HepG2 (cell line): ENCODE measurements around the gene CNNM2. TPM values are rescaled to one million over a fixed set of nuclear protein-coding genes. Genes with fewer than 3 reads are reported as not detected.

ENCODE experiments used
- BRD4 ChIP-seq: sonication (generic); formaldehyde crosslinking; IDR thresholded peaks from 2 replicates; pipeline ENCODE4 v1.4.0; 2020; ENCODE audit warnings: missing genetic modification reagents
- CREB1 ChIP-seq, 2 experiments: fragments of 450-650 bp in 1 of 2; IDR thresholded peaks; 2 replicates each; pipeline ENCODE4 v1.6.1; 2016 to 2017; ENCODE audit warnings: control low read depth in 1 of 2, mild to moderate bottlenecking in 1 of 2, missing compliant biosample characterization in 1 of 2, missing genetic modification characterization in 1 of 2
- HOXD1 ChIP-seq: sonication (generic); formaldehyde crosslinking; IDR thresholded peaks from 2 replicates; pipeline ENCODE4 v1.5.0; 2020; ENCODE audit warnings: missing genetic modification reagents
- KLF13 ChIP-seq: sonication (generic); formaldehyde crosslinking; IDR thresholded peaks from 2 replicates; pipeline ENCODE4 v1.4.0; 2020; ENCODE audit warnings: mild to moderate bottlenecking, missing genetic modification reagents
- KLF9 ChIP-seq: IDR thresholded peaks from 2 replicates; pipeline ENCODE4 v1.6.1; 2016; ENCODE audit warnings: low read depth
- MAF1 ChIP-seq: sonication (generic); formaldehyde crosslinking; IDR thresholded peaks from 2 replicates; pipeline ENCODE4 v1.5.0; 2020; ENCODE audit warnings: missing genetic modification reagents, borderline replicate concordance
- MBD4 ChIP-seq: IDR thresholded peaks from 2 replicates; pipeline ENCODE4 v1.6.1; 2012; ENCODE audit warnings: low read length, inconsistent platforms, borderline replicate concordance
- MYNN ChIP-seq: sonication (generic); formaldehyde crosslinking; IDR thresholded peaks from 2 replicates; pipeline ENCODE4 v1.4.0; 2020; ENCODE audit warnings: mild to moderate bottlenecking, low read depth, missing genetic modification reagents
- RFX3 ChIP-seq: IDR thresholded peaks from 2 replicates; pipeline ENCODE4 v1.6.1; 2016; ENCODE audit warnings: missing biosample characterization, missing genetic modification reagents
- SOX5 ChIP-seq: IDR thresholded peaks from 2 replicates; pipeline ENCODE4 v1.6.1; 2016; ENCODE audit warnings: borderline replicate concordance
- SRF ChIP-seq: IDR thresholded peaks from 2 replicates; pipeline ENCODE4 v1.6.1; 2011; ENCODE audit warnings: mild to moderate bottlenecking, low read depth, low read length, moderate library complexity
- TEAD2 ChIP-seq: sonication (generic); formaldehyde crosslinking; IDR thresholded peaks from 2 replicates; pipeline ENCODE4 v1.9.0; 2021; ENCODE audit warnings: missing genetic modification reagents
- ZKSCAN5 ChIP-seq: sonication (generic); formaldehyde crosslinking; IDR thresholded peaks from 2 replicates; pipeline ENCODE4 v1.5.1; 2020; ENCODE audit warnings: mild to moderate bottlenecking, missing genetic modification reagents
- ZNF12 ChIP-seq: sonication (generic); formaldehyde crosslinking; IDR thresholded peaks from 2 replicates; pipeline ENCODE4 v1.5.0; 2020; ENCODE audit warnings: missing genetic modification reagents
- ZNF230 ChIP-seq: sonication (generic); formaldehyde crosslinking; IDR thresholded peaks from 2 replicates; pipeline ENCODE4 v1.4.0; 2020; ENCODE audit warnings: mild to moderate bottlenecking, missing genetic modification reagents
- ZNF446 ChIP-seq: sonication (generic); formaldehyde crosslinking; IDR thresholded peaks from 2 replicates; pipeline ENCODE4 v1.5.0; 2020; ENCODE audit warnings: mild to moderate bottlenecking, missing genetic modification reagents
- ZNF558 ChIP-seq: sonication (generic); formaldehyde crosslinking; IDR thresholded peaks from 2 replicates; pipeline ENCODE4 v1.9.0; 2022; ENCODE audit warnings: mild to moderate bottlenecking, missing genetic modification reagents, borderline replicate concordance
- ZNF615 ChIP-seq: sonication (generic); formaldehyde crosslinking; IDR thresholded peaks from 2 replicates; pipeline ENCODE4 v1.5.0; 2020; ENCODE audit warnings: mild to moderate bottlenecking, missing genetic modification reagents, borderline replicate concordance
- ZNF672 ChIP-seq: sonication (generic); formaldehyde crosslinking; IDR thresholded peaks from 2 replicates; pipeline ENCODE4 v1.8.1; 2022; ENCODE audit warnings: missing genetic modification reagents
- ZNF766 ChIP-seq: sonication (generic); formaldehyde crosslinking; IDR thresholded peaks from 2 replicates; pipeline ENCODE4 v1.5.0; 2020; ENCODE audit warnings: missing genetic modification reagents, borderline replicate concordance
- ZNF781 ChIP-seq: sonication (generic); formaldehyde crosslinking; IDR thresholded peaks from 2 replicates; pipeline ENCODE4 v1.5.1; 2020; ENCODE audit warnings: borderline replicate concordance, mild to moderate bottlenecking, missing genetic modification reagents; ENCODE audit errors: not compliant biosample characterization
- ZNF816 ChIP-seq: sonication (generic); formaldehyde crosslinking; IDR thresholded peaks from 2 replicates; pipeline ENCODE4 v1.8.0; 2022; ENCODE audit warnings: missing genetic modification reagents, mild to moderate bottlenecking, borderline replicate concordance
- polyA plus RNA-seq, 8 experiments: library from polyadenylated mRNA; depleted of rRNA in 3 of 8; stranded (reverse) in 7 of 8; unstranded in 1 of 8; fragments of >200 nt; fragmentation: Illumina TruSeq in 4 of 8; extraction: Trizol in 4 of 8; gene quantifications; 2 replicates each; pipeline versions ENCODE4 v1.2.1 to v1.2.3, GENCODE V29; 2011 to 2016; ENCODE audit warnings: low read depth in 4 of 8, missing spikeins in 1 of 8, mixed read lengths in 1 of 8; ENCODE audit not compliant: insufficient read depth in 1 of 8
- total RNA-seq, 5 experiments: library from RNA; depleted of rRNA; stranded (reverse); fragments of >200 nt; fragmentation: Illumina TruSeq; extraction: Trizol; gene quantifications; 2 replicates each; pipeline ENCODE4 v1.2.3, GENCODE V29; 2016; ENCODE audit warnings: low read depth in 1 of 5
- TF ChIP-seq, protein P1 (sequence below): sonication (generic); formaldehyde crosslinking; IDR thresholded peaks from 2 replicates; pipeline ENCODE4 v1.8.1; 2022; ENCODE audit warnings: low read depth, mild to moderate bottlenecking, missing genetic modification reagents
- TF ChIP-seq, protein P2 (sequence below): sonication (generic); formaldehyde crosslinking; IDR thresholded peaks from 2 replicates; pipeline ENCODE4 v1.4.0; 2020; ENCODE audit warnings: missing genetic modification reagents
- TF ChIP-seq, protein P3 (sequence below): sonication (generic); formaldehyde crosslinking; IDR thresholded peaks from 2 replicates; pipeline ENCODE4 v1.9.0; 2021; ENCODE audit warnings: missing genetic modification reagents, mild to moderate bottlenecking, borderline replicate concordance
- TF ChIP-seq, protein P4 (sequence below): sonication (generic); formaldehyde crosslinking; IDR thresholded peaks from 2 replicates; pipeline ENCODE4 v1.5.0; 2020; ENCODE audit warnings: missing genetic modification reagents

CNNM2 gene
- total and polyA plus RNA-seq, 2 of the 13 experiments (the other 11 are each of a cell fraction or from before 2014, with no cell fraction given) = 7.1 to 9.0 TPM

DNA sequence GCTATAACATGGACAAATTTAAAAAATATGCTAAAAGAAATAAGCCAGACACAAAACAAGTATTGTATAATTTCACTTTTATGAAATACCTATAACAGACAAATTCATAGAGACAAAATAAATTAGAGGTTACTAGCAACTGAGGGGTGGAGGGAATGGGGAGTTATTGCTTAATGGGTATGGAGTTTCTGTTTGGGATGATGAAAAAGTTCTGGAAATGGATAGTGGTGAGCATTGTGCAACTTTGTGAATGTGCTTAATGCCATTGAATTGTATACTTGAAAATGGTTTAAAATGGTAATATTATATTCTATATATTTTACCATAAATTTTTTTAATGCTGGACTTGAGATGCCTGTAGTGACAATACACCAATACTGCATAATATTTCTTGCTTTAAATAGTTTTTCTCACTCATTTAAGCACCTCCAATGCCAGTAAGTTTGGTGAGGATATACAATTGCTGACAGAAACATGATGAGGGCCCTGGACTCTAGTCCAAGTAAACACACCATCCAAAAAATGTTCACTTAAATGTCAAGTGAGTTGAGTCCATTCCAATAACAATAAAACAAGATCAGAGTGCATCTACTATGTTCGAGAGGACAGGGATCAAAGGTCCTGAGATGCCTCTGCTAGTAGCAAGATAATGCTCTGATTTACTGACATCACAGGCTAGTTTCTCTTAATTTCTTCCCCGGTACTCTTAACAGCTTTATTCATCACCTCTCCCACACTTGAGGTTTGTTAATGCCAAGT is 203.1 kb downstream of the CNNM2 start (continued):
- TF ChIP-seq, protein P1, sequence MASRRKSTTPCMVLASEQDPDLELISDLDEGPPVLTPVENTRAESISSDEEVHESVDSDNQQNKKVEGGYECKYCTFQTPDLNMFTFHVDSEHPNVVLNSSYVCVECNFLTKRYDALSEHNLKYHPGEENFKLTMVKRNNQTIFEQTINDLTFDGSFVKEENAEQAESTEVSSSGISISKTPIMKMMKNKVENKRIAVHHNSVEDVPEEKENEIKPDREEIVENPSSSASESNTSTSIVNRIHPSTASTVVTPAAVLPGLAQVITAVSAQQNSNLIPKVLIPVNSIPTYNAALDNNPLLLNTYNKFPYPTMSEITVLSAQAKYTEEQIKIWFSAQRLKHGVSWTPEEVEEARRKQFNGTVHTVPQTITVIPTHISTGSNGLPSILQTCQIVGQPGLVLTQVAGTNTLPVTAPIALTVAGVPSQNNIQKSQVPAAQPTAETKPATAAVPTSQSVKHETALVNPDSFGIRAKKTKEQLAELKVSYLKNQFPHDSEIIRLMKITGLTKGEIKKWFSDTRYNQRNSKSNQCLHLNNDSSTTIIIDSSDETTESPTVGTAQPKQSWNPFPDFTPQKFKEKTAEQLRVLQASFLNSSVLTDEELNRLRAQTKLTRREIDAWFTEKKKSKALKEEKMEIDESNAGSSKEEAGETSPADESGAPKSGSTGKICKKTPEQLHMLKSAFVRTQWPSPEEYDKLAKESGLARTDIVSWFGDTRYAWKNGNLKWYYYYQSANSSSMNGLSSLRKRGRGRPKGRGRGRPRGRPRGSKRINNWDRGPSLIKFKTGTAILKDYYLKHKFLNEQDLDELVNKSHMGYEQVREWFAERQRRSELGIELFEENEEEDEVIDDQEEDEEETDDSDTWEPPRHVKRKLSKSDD = no peak
- TF ChIP-seq KLF9 (CRISPR knock-in tag) (no peak), SOX5 (CRISPR knock-in tag) (peak; percentile 95), ZKSCAN5 (CRISPR knock-in tag) (no peak), KLF13 (CRISPR knock-in tag) (no peak), CREB1 (IDR thresholded peaks at IDR 0.05) (no peak), CREB1 (CRISPR knock-in tag; IDR thresholded peaks at IDR 0.05) (no peak), MYNN (CRISPR knock-in tag) (no peak), ZNF230 (CRISPR knock-in tag) (no peak), ZNF446 (CRISPR knock-in tag) (no peak), RFX3 (CRISPR knock-in tag) (no peak), ZNF766 (CRISPR knock-in tag) (no peak), ZNF816 (no peak), TEAD2 (CRISPR knock-in tag) (no peak), ZNF558 (no peak), ZNF672 (CRISPR knock-in tag) (no peak), ZNF781 (CRISPR knock-in tag) (no peak), BRD4 (CRISPR knock-in tag) (no peak), ZNF615 (CRISPR knock-in tag) (no peak), MAF1 (no peak), ZNF12 (CRISPR knock-in tag) (no peak), MBD4 (no peak), SRF (no peak), HOXD1 (CRISPR knock-in tag) (no peak)
- TF ChIP-seq, protein P2, sequence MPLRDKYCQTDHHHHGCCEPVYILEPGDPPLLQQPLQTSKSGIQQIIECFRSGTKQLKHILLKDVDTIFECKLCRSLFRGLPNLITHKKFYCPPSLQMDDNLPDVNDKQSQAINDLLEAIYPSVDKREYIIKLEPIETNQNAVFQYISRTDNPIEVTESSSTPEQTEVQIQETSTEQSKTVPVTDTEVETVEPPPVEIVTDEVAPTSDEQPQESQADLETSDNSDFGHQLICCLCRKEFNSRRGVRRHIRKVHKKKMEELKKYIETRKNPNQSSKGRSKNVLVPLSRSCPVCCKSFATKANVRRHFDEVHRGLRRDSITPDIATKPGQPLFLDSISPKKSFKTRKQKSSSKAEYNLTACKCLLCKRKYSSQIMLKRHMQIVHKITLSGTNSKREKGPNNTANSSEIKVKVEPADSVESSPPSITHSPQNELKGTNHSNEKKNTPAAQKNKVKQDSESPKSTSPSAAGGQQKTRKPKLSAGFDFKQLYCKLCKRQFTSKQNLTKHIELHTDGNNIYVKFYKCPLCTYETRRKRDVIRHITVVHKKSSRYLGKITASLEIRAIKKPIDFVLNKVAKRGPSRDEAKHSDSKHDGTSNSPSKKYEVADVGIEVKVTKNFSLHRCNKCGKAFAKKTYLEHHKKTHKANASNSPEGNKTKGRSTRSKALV (CRISPR knock-in tag) = no peak
- TF ChIP-seq, protein P3, sequence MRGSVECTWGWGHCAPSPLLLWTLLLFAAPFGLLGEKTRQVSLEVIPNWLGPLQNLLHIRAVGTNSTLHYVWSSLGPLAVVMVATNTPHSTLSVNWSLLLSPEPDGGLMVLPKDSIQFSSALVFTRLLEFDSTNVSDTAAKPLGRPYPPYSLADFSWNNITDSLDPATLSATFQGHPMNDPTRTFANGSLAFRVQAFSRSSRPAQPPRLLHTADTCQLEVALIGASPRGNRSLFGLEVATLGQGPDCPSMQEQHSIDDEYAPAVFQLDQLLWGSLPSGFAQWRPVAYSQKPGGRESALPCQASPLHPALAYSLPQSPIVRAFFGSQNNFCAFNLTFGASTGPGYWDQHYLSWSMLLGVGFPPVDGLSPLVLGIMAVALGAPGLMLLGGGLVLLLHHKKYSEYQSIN (CRISPR knock-in tag) = no peak
- TF ChIP-seq, protein P4, sequence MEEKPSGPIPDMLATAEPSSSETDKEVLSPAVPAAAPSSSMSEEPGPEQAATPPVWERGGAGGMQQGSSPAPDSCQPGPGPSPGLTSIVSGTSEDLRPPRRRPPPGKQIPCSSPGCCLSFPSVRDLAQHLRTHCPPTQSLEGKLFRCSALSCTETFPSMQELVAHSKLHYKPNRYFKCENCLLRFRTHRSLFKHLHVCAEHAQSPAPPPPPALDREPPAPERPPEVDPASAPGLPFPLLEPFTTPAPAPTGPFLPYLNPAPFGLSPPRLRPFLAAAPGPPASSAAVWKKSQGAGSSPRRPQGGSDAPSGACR (CRISPR knock-in tag) = no peak
